ENCODE measurements around the gene ENTPD2. TPM values are rescaled to one million over a fixed set of nuclear protein-coding genes. Genes with fewer than 3 reads are reported as not detected.

ENTPD2 gene
- total and polyA plus RNA-seq, 9 of the 15 experiments (the other 6 are each of a cell fraction or from before 2014, with no cell fraction given), result 0.04 to 0.60 (median 0.14) TPM; not detected in 4

DNA sequence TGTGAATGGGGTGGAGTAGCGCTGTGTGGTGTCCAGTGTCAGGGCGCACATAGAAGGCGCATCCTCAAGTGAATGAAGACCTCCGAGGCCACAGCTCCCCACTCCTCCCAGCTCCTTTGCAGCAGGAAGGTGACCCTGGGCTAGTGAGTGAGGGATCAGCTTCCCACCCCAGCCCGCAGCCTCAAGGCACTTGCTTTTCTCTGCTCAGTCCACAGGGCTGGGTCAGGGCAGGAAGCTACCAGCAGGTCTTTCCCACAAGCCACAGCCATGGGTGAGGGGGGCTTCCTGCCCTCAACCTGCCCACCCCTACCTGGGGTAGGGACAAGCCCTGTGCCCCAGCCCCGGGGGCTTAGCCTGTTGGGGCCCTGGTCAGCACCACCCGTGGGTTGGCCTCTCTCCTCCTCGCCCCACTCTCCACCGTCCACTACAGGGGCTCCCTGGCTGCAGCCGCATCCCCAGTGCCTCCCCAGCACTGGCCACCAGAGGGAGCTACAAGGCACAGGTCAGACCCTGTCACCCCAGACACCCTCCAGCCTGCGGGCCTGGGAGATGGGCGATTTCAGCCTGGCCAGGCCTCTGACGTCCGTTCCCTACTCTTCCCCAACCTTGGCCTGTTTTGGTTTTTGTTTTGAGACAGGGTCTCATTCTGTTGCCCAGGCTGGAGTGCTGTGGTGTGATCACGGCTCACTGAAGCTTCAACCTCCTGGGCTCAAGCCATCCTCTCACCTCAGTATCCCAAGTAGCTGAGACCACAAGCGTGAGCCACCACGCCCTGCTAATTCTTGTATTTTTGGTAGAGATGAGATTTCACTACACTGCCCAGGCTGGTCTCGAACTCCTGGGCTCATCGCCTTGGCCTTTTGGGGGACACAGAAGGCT is 24.6 kb downstream of the ENTPD2 start (continued):
- TF ChIP-seq, protein P1, sequence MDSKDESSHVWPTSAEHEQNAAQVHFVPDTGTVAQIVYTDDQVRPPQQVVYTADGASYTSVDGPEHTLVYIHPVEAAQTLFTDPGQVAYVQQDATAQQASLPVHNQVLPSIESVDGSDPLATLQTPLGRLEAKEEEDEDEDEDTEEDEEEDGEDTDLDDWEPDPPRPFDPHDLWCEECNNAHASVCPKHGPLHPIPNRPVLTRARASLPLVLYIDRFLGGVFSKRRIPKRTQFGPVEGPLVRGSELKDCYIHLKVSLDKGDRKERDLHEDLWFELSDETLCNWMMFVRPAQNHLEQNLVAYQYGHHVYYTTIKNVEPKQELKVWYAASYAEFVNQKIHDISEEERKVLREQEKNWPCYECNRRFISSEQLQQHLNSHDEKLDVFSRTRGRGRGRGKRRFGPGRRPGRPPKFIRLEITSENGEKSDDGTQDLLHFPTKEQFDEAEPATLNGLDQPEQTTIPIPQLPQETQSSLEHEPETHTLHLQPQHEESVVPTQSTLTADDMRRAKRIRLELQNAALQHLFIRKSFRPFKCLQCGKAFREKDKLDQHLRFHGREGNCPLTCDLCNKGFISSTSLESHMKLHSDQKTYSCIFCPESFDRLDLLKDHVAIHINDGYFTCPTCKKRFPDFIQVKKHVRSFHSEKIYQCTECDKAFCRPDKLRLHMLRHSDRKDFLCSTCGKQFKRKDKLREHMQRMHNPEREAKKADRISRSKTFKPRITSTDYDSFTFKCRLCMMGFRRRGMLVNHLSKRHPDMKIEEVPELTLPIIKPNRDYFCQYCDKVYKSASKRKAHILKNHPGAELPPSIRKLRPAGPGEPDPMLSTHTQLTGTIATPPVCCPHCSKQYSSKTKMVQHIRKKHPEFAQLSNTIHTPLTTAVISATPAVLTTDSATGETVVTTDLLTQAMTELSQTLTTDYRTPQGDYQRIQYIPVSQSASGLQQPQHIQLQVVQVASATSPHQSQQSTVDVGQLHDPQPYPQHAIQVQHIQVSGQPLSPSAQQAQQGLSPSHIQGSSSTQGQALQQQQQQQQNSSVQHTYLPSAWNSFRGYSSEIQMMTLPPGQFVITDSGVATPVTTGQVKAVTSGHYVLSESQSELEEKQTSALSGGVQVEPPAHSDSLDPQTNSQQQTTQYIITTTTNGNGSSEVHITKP (IDR thresholded peaks at IDR 0.05; ENCODE audit: partially characterized antibody), result no peak
- peak; percentile 54; the same call in 1 of the 2 replicates for TF ChIP-seq CREM (IDR thresholded peaks at IDR 0.05; ENCODE audit: low read depth)
- TF ChIP-seq CBX8 (IDR thresholded peaks at IDR 0.05; ENCODE audit: borderline replicate concordance, extremely low read depth, low read depth, low read length, poor library complexity, severe bottlenecking), result no peak
- TF ChIP-seq RCOR1 (IDR thresholded peaks at IDR 0.05; ENCODE audit: borderline replicate concordance in 1 of 2, low read depth in 2 of 2, low read length in 2 of 2), result peak in 1 of 2 experiments; percentile 75; a peak in 2 of 4 replicates
- TF ChIP-seq FIP1L1 (IDR thresholded peaks at IDR 0.05; ENCODE audit: low read depth, low read length, poor library complexity, severe bottlenecking), result no peak
- no peak for TF ChIP-seq HDGF (IDR thresholded peaks at IDR 0.05)
- TF ChIP-seq, protein P2, sequence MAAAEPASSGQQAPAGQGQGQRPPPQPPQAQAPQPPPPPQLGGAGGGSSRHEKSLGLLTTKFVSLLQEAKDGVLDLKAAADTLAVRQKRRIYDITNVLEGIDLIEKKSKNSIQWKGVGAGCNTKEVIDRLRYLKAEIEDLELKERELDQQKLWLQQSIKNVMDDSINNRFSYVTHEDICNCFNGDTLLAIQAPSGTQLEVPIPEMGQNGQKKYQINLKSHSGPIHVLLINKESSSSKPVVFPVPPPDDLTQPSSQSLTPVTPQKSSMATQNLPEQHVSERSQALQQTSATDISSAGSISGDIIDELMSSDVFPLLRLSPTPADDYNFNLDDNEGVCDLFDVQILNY (CRISPR knock-in tag; IDR thresholded peaks at IDR 0.05), result no peak
- no peak for TF ChIP-seq NR2C2 (CRISPR knock-in tag; IDR thresholded peaks at IDR 0.05)
- TF ChIP-seq NR2C2 (tag; IDR thresholded peaks at IDR 0.05), result no peak
- TF ChIP-seq PHTF2 (CRISPR knock-in tag; IDR thresholded peaks at IDR 0.05), result no peak
- TF ChIP-seq ZC3H11A (IDR thresholded peaks at IDR 0.05; ENCODE audit: low read depth, low read length), result no peak
- TF ChIP-seq CHD1 (IDR thresholded peaks at IDR 0.05; ENCODE audit: low read length), result no peak
- TF ChIP-seq, protein P3, sequence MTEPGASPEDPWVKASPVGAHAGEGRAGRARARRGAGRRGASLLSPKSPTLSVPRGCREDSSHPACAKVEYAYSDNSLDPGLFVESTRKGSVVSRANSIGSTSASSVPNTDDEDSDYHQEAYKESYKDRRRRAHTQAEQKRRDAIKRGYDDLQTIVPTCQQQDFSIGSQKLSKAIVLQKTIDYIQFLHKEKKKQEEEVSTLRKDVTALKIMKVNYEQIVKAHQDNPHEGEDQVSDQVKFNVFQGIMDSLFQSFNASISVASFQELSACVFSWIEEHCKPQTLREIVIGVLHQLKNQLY (CRISPR knock-in tag; conservative IDR thresholded peaks at IDR 0.05), result 0 out of 4 replicates have a peak, but pooled peaks of 1 of the 2 experiments have one; percentile 23
- TF ChIP-seq ZNF57 (CRISPR knock-in tag; IDR thresholded peaks at IDR 0.05), result no peak
- TF ChIP-seq ZNF77 (CRISPR knock-in tag; IDR thresholded peaks at IDR 0.05), result no peak
- TF ChIP-seq ZNF696 (CRISPR knock-in tag; conservative IDR thresholded peaks at IDR 0.05), result no peak
- TF ChIP-seq, protein P4, sequence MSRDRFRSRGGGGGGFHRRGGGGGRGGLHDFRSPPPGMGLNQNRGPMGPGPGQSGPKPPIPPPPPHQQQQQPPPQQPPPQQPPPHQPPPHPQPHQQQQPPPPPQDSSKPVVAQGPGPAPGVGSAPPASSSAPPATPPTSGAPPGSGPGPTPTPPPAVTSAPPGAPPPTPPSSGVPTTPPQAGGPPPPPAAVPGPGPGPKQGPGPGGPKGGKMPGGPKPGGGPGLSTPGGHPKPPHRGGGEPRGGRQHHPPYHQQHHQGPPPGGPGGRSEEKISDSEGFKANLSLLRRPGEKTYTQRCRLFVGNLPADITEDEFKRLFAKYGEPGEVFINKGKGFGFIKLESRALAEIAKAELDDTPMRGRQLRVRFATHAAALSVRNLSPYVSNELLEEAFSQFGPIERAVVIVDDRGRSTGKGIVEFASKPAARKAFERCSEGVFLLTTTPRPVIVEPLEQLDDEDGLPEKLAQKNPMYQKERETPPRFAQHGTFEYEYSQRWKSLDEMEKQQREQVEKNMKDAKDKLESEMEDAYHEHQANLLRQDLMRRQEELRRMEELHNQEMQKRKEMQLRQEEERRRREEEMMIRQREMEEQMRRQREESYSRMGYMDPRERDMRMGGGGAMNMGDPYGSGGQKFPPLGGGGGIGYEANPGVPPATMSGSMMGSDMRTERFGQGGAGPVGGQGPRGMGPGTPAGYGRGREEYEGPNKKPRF (IDR thresholded peaks at IDR 0.05; ENCODE audit: low read depth, low read length), result no peak
- TF ChIP-seq MTA1 (IDR thresholded peaks at IDR 0.05; ENCODE audit: borderline replicate concordance), result no peak
- no peak for TF ChIP-seq ZNF212 (CRISPR knock-in tag; IDR thresholded peaks at IDR 0.05)
- TF ChIP-seq NFYB (IDR thresholded peaks at IDR 0.05; ENCODE audit: extremely low read depth, insufficient read length), result no peak

Data from K562 (cell line).